Gastrocnemius medialis (tissue), 4 donors: Measurements from ENCODE around the gene TUSC2.

ENCODE experiments used
- POLR2A ChIP-seq, 2 donors: fragments of 450-650 bp; IDR thresholded peaks; one replicate each; pipeline ENCODE4 v1.6.1; 2017; ENCODE audit warnings: antibody characterized with exemption in 2 of 2, mild to moderate bottlenecking in 2 of 2, moderate library complexity in 2 of 2
- TF ChIP-seq, protein P1 (sequence below), 5 experiments: fragments of 450-650 bp in 3 of 5; fragments of 200-600 bp in 2 of 5; sonication (generic) in 2 of 5; IDR thresholded peaks in 4 of 5; conservative IDR thresholded peaks in 1 of 5; 1 replicate in 4 of 5; 2 replicates in 1 of 5; pipeline ENCODE4 v1.5.1; 2016 to 2019; ENCODE audit warnings: antibody characterized with exemption in 5 of 5, mild to moderate bottlenecking in 3 of 5, moderate library complexity in 3 of 5

DNA sequence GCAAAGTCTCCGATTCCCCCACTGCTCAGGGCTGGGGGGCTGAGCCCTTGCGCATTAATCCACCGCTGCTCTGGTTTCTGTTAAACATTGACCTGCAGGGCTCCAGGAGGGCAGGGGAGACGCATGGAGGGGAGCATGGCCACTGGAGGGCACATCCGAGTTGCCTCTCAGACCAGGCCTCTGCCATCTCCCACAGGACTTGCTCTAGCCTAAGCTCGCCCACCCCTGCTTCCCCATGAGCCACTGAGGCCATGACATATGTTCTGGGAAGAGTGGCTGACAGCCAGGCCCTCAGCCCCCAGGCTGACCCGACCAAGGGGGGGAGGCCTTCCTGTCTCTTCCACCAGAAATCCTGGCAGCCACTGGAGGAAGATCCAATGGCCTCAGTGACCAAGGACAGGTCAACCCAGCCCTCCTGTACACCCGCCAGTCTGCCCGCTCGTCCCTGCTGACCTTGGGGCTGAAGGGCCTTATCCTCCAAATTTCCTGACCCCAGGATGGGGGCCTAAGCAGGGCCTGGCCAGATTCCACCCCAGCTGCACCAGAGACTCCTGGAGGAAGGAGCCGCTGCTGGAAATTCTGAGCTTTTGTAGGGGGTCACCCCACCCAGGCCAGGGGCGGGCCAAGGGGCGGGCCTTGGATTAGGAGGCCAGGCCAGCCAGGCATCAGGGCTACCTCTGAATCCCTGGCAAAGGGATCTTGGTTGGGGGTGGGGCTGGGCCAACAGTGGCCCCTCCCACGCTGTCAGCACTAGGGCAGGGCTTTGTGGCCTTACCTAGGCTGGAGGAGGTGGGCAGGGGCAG lies 24.8 kb downstream of the TUSC2 start, which contains the start of gene HYAL1:
- TF ChIP-seq, protein P1, sequence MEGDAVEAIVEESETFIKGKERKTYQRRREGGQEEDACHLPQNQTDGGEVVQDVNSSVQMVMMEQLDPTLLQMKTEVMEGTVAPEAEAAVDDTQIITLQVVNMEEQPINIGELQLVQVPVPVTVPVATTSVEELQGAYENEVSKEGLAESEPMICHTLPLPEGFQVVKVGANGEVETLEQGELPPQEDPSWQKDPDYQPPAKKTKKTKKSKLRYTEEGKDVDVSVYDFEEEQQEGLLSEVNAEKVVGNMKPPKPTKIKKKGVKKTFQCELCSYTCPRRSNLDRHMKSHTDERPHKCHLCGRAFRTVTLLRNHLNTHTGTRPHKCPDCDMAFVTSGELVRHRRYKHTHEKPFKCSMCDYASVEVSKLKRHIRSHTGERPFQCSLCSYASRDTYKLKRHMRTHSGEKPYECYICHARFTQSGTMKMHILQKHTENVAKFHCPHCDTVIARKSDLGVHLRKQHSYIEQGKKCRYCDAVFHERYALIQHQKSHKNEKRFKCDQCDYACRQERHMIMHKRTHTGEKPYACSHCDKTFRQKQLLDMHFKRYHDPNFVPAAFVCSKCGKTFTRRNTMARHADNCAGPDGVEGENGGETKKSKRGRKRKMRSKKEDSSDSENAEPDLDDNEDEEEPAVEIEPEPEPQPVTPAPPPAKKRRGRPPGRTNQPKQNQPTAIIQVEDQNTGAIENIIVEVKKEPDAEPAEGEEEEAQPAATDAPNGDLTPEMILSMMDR (IDR thresholded peaks at IDR 0.05 in 4 of 5, conservative IDR thresholded peaks at IDR 0.05 in 1 of 5), result peak in 4 of 5 experiments; percentile 16 to 38 (median 21)
- TF ChIP-seq POLR2A (IDR thresholded peaks at IDR 0.05), result peak; percentile 44 to 55
